Activated naive CD8-positive, alpha-beta T cell treated with anti-CD3 and anti-CD28 coated beads, Interleukin-2, amount 50 U/mL, for 24 hours (primary cell): ENCODE results near the gene SERGEF.
A peak's percentile ranks its signal among the peaks of the same experiment; 100 is the strongest.

Experiments used
- ATAC-seq: fragments of 150-1000 bp; cut with Tn5 transposase; one replicate; pipeline ENCODE4 v1.10.0; 2021
- DNase-seq: peaks from one replicate; pipeline ENCODE4 v3.0.0; 2021
- H3K27ac Mint-ChIP-seq: one replicate; pipeline ENCODE4 v1.8.0; 2021; ENCODE audit warnings: mild to moderate bottlenecking, mixed read lengths
- H3K27me3 Mint-ChIP-seq: one replicate; pipeline ENCODE4 v1.8.0; 2021; ENCODE audit warnings: mixed read lengths
- H3K36me3 Mint-ChIP-seq: one replicate; pipeline ENCODE4 v1.8.0; 2021; ENCODE audit warnings: low read depth, mixed read lengths
- H3K4me1 Mint-ChIP-seq: one replicate; pipeline ENCODE4 v1.8.0; 2021; ENCODE audit warnings: mixed read lengths
- H3K4me3 Mint-ChIP-seq: one replicate; pipeline ENCODE4 v1.8.0; 2021; ENCODE audit warnings: mild to moderate bottlenecking, moderate library complexity, mixed read lengths
- H3K9me3 Mint-ChIP-seq: one replicate; pipeline ENCODE4 v1.8.0; 2021; ENCODE audit warnings: mixed read lengths

Gene SERGEF

GRCh38 chr11:17764446-17765218, 248.2 kb downstream of the SERGEF start:
- H3K4me3 Mint-ChIP-seq, result no peak overlapping the region
- DNase-seq, result no peak
- no peaks in the 10 kb centered on the region for H3K4me1 Mint-ChIP-seq
- no peak for ATAC-seq
- H3K27me3 Mint-ChIP-seq, result no peaks in the 10 kb centered on the region
- H3K27ac Mint-ChIP-seq, result no peak overlapping the region
- H3K9me3 Mint-ChIP-seq, result no peaks in the 10 kb centered on the region
- no peaks in the 10 kb centered on the region for H3K36me3 Mint-ChIP-seq

GRCh38 chr11:17763703-17764102, 249.1 kb downstream of the SERGEF start:
- DNase-seq, result no peak
- no peak overlapping the region for H3K27ac Mint-ChIP-seq
- no peaks in the 10 kb centered on the region for H3K4me1 Mint-ChIP-seq
- H3K9me3 Mint-ChIP-seq, result no peaks in the 10 kb centered on the region
- no peaks in the 10 kb centered on the region for H3K27me3 Mint-ChIP-seq
- H3K4me3 Mint-ChIP-seq, result no peak overlapping the region
- no peak for ATAC-seq
- H3K36me3 Mint-ChIP-seq, result no peaks in the 10 kb centered on the region

- Mint-ChIP-seq H3K27me3 (no peaks in the 10 kb centered on the region), H3K9me3 (no peaks in the 10 kb centered on the region), H3K4me3 (no peak overlapping the region), H3K27ac (no peak overlapping the region), H3K4me1 (no peaks in the 10 kb centered on the region), H3K36me3 (no peaks in the 10 kb centered on the region)
- ATAC-seq (no peak), DNase-seq (no peak)
Measured at GRCh38 chr11:17763244-17763643, 249.6 kb downstream of the SERGEF start.

GRCh38 chr11:17762309-17762974, 250.4 kb downstream of the SERGEF start:
- Mint-ChIP-seq H3K27me3 (no peaks in the 10 kb centered on the region), H3K9me3 (no peaks in the 10 kb centered on the region), H3K4me3 (no peak overlapping the region), H3K27ac (no peak overlapping the region), H3K4me1 (no peaks in the 10 kb centered on the region), H3K36me3 (no peaks in the 10 kb centered on the region)
- DNase-seq (no peak), ATAC-seq (no peak)

- Mint-ChIP-seq H3K27ac (no peak overlapping the region), H3K36me3 (no peaks in the 10 kb centered on the region), H3K27me3 (no peaks in the 10 kb centered on the region), H3K4me1 (no peaks in the 10 kb centered on the region), H3K9me3 (no peaks in the 10 kb centered on the region), H3K4me3 (no peak overlapping the region)
- ATAC-seq (peak; percentile 67), DNase-seq (peak; percentile 23)
Measured at GRCh38 chr11:17760102-17761029, 252.5 kb downstream of the SERGEF start.

- Mint-ChIP-seq H3K9me3 (no peaks in the 10 kb centered on the region), H3K27me3 (peaks cover 10% of the 10 kb centered on the region), H3K4me1 (no peaks in the 10 kb centered on the region), H3K36me3 (no peaks in the 10 kb centered on the region), H3K27ac (no peak overlapping the region), H3K4me3 (no peak overlapping the region)
- DNase-seq (no peak), ATAC-seq (no peak)
Measured at GRCh38 chr11:17755891-17756290, 257.0 kb downstream of the SERGEF start.

GRCh38 chr11:17753641-17754040, 259.2 kb downstream of the SERGEF start:
- H3K36me3 Mint-ChIP-seq, result no peaks in the 10 kb centered on the region
- H3K4me1 Mint-ChIP-seq, result no peaks in the 10 kb centered on the region
- H3K4me3 Mint-ChIP-seq, result no peak overlapping the region
- H3K9me3 Mint-ChIP-seq, result no peaks in the 10 kb centered on the region
- H3K27me3 Mint-ChIP-seq, result peaks cover 11% of the 10 kb centered on the region
- DNase-seq (no peak), ATAC-seq (no peak)
- H3K27ac Mint-ChIP-seq, result no peak overlapping the region

- H3K9me3 Mint-ChIP-seq, result no peaks in the 10 kb centered on the region
- no peak overlapping the region for H3K4me3 Mint-ChIP-seq
- no peak overlapping the region for H3K27ac Mint-ChIP-seq
- DNase-seq, result no peak
- ATAC-seq, result no peak
- no peaks in the 10 kb centered on the region for H3K36me3 Mint-ChIP-seq
- peaks cover 11% of the 10 kb centered on the region for H3K27me3 Mint-ChIP-seq
- no peaks in the 10 kb centered on the region for H3K4me1 Mint-ChIP-seq
Measured at GRCh38 chr11:17753153-17753552, 259.7 kb downstream of the SERGEF start.

GRCh38 chr11:17752144-17752543, 260.7 kb downstream of the SERGEF start:
- Mint-ChIP-seq H3K27me3 (peaks cover 13% of the 10 kb centered on the region), H3K4me1 (no peaks in the 10 kb centered on the region), H3K4me3 (no peak overlapping the region), H3K9me3 (no peaks in the 10 kb centered on the region), H3K27ac (no peak overlapping the region), H3K36me3 (no peaks in the 10 kb centered on the region)
- ATAC-seq (no peak), DNase-seq (no peak)

GRCh38 chr11:17751558-17751957, 261.3 kb downstream of the SERGEF start:
- Mint-ChIP-seq H3K36me3 (no peaks in the 10 kb centered on the region), H3K9me3 (no peaks in the 10 kb centered on the region), H3K4me3 (no peak overlapping the region), H3K4me1 (no peaks in the 10 kb centered on the region), H3K27ac (no peak overlapping the region), H3K27me3 (peaks cover 13% of the 10 kb centered on the region)
- no peak for ATAC-seq
- no peak for DNase-seq

- Mint-ChIP-seq H3K4me3 (no peak overlapping the region), H3K36me3 (no peaks in the 10 kb centered on the region), H3K4me1 (no peaks in the 10 kb centered on the region), H3K27ac (no peak overlapping the region), H3K9me3 (no peaks in the 10 kb centered on the region), H3K27me3 (peaks cover 13% of the 10 kb centered on the region)
- DNase-seq (no peak), ATAC-seq (no peak)
Measured at GRCh38 chr11:17750801-17751165, 262.1 kb downstream of the SERGEF start.

- Mint-ChIP-seq H3K4me1 (no peaks in the 10 kb centered on the region), H3K4me3 (no peak overlapping the region), H3K27me3 (peaks cover 16% of the 10 kb centered on the region), H3K36me3 (no peaks in the 10 kb centered on the region), H3K9me3 (no peaks in the 10 kb centered on the region), H3K27ac (no peak overlapping the region)
- DNase-seq, result no peak
- no peak for ATAC-seq
Measured at GRCh38 chr11:17750013-17750800, 262.6 kb downstream of the SERGEF start.

GRCh38 chr11:17748761-17749721, 263.8 kb downstream of the SERGEF start:
- H3K9me3 Mint-ChIP-seq, result no peaks in the 10 kb centered on the region
- no peak for ATAC-seq

More at GRCh38 chr11:17748761-17749721, 263.8 kb downstream of the SERGEF start:
- Mint-ChIP-seq H3K4me3 (no peak overlapping the region), H3K27ac (no peak overlapping the region), H3K36me3 (no peaks in the 10 kb centered on the region), H3K27me3 (peaks cover 12% of the 10 kb centered on the region), H3K4me1 (no peaks in the 10 kb centered on the region)
- no peak for DNase-seq
